HepG2 (cell line): ENCODE results near the gene NR2F6. TPM values are rescaled to one million over a fixed set of nuclear protein-coding genes. Genes with fewer than 3 reads are reported as not detected.
A peak's percentile ranks its signal among the peaks of the same experiment; 100 is the strongest.

ENCODE experiments used
- AHR ChIP-seq: IDR thresholded peaks from 2 replicates; pipeline ENCODE4 v1.6.1; 2018; ENCODE audit warnings: missing genetic modification reagents, missing compliant biosample characterization
- HDAC1 ChIP-seq: sonication (generic); formaldehyde crosslinking; IDR thresholded peaks from 2 replicates; pipeline ENCODE4 v1.5.1; 2020; ENCODE audit warnings: mild to moderate bottlenecking, missing genetic modification reagents
- HMGXB4 ChIP-seq, 2 experiments: sonication (generic) in 1 of 2; formaldehyde crosslinking in 1 of 2; IDR thresholded peaks; 2 replicates each; pipeline versions ENCODE4 v1.4.0 to v1.6.1; 2018 to 2020; ENCODE audit warnings: missing genetic modification reagents in 2 of 2, borderline replicate concordance in 1 of 2, low read depth in 1 of 2, mild to moderate bottlenecking in 1 of 2, missing biosample characterization in 1 of 2
- MEF2D ChIP-seq: sonication (generic); formaldehyde crosslinking; IDR thresholded peaks from 2 replicates; pipeline ENCODE4 v1.5.1; 2020; ENCODE audit warnings: mild to moderate bottlenecking, missing genetic modification reagents
- MLXIP ChIP-seq: sonication (generic); formaldehyde crosslinking; IDR thresholded peaks from 2 replicates; pipeline ENCODE4 v1.9.0; 2021; ENCODE audit warnings: missing genetic modification reagents, borderline replicate concordance
- NFKBIZ ChIP-seq: IDR thresholded peaks from 2 replicates; pipeline ENCODE4 v1.6.1; 2018; ENCODE audit warnings: missing genetic modification reagents, missing compliant biosample characterization
- NFYB ChIP-seq: sonication (generic); formaldehyde crosslinking; IDR thresholded peaks from 2 replicates; pipeline ENCODE4 v1.4.0; 2020; ENCODE audit warnings: missing genetic modification reagents
- RFX3 ChIP-seq: IDR thresholded peaks from 2 replicates; pipeline ENCODE4 v1.6.1; 2016; ENCODE audit warnings: missing biosample characterization, missing genetic modification reagents
- SAFB2 ChIP-seq: sonication (generic); formaldehyde crosslinking; IDR thresholded peaks from 2 replicates; pipeline ENCODE4 v1.5.1; 2020; ENCODE audit warnings: missing genetic modification reagents, low read depth, mild to moderate bottlenecking, borderline replicate concordance
- SIN3B ChIP-seq: fragments of 150-350 bp; IDR thresholded peaks from 2 replicates; pipeline ENCODE4 v1.6.1; 2014; ENCODE audit warnings: low read length
- SPEN ChIP-seq: sonication (generic); formaldehyde crosslinking; IDR thresholded peaks from 2 replicates; pipeline ENCODE4 v1.5.1; 2020; ENCODE audit warnings: low read depth, mild to moderate bottlenecking, missing genetic modification reagents
- TAF1 ChIP-seq: sonication (generic); formaldehyde crosslinking; IDR thresholded peaks from 2 replicates; pipeline ENCODE4 v1.4.0; 2020; ENCODE audit warnings: missing genetic modification reagents
- ZNF501 ChIP-seq: sonication (generic); formaldehyde crosslinking; IDR thresholded peaks from 2 replicates; pipeline ENCODE4 v1.5.1; 2020; ENCODE audit warnings: mild to moderate bottlenecking, moderate library complexity, missing genetic modification reagents
- ZNF513 ChIP-seq: sonication (generic); formaldehyde crosslinking; conservative IDR thresholded peaks from 2 replicates; pipeline ENCODE4 v1.5.0; 2020; ENCODE audit warnings: missing genetic modification reagents
- ZNF556 ChIP-seq: sonication (generic); formaldehyde crosslinking; IDR thresholded peaks from 2 replicates; pipeline ENCODE4 v1.4.0; 2020; ENCODE audit warnings: mild to moderate bottlenecking, missing genetic modification reagents, borderline replicate concordance
- ZNF564 ChIP-seq: sonication (generic); formaldehyde crosslinking; IDR thresholded peaks from 2 replicates; pipeline ENCODE4 v1.8.1; 2023; ENCODE audit warnings: mild to moderate bottlenecking, missing genetic modification reagents
- ZNF710 ChIP-seq: sonication (generic); formaldehyde crosslinking; IDR thresholded peaks from 2 replicates; pipeline ENCODE4 v1.5.0; 2020; ENCODE audit warnings: mild to moderate bottlenecking, missing genetic modification reagents, borderline replicate concordance
- ZNF740 ChIP-seq: sonication (generic); formaldehyde crosslinking; IDR thresholded peaks from 2 replicates; pipeline ENCODE4 v1.4.0; 2020; ENCODE audit warnings: missing genetic modification reagents
- ZNF749 ChIP-seq: sonication (generic); formaldehyde crosslinking; IDR thresholded peaks from 2 replicates; pipeline ENCODE4 v1.8.0; 2022; ENCODE audit warnings: mild to moderate bottlenecking, missing genetic modification reagents, moderate library complexity, borderline replicate concordance
- polyA plus RNA-seq, 8 experiments: library from polyadenylated mRNA; depleted of rRNA in 3 of 8; stranded (reverse) in 7 of 8; unstranded in 1 of 8; fragments of >200 nt; fragmentation: Illumina TruSeq in 4 of 8; extraction: Trizol in 4 of 8; gene quantifications; 2 replicates each; pipeline versions ENCODE4 v1.2.1 to v1.2.3, GENCODE V29; 2011 to 2016; ENCODE audit warnings: low read depth in 4 of 8, missing spikeins in 1 of 8, mixed read lengths in 1 of 8; ENCODE audit not compliant: insufficient read depth in 1 of 8
- total RNA-seq, 5 experiments: library from RNA; depleted of rRNA; stranded (reverse); fragments of >200 nt; fragmentation: Illumina TruSeq; extraction: Trizol; gene quantifications; 2 replicates each; pipeline ENCODE4 v1.2.3, GENCODE V29; 2016; ENCODE audit warnings: low read depth in 1 of 5

The NR2F6 gene
- total and polyA plus RNA-seq, 2 of the 13 experiments (the other 11 are each of a cell fraction or from before 2014, with no cell fraction given), result 30.9 to 72.4 TPM

GRCh38 chr19:17248011-17248776 lies 2.5 kb upstream of the NR2F6 start (continued):
- TF ChIP-seq HMGXB4 (CRISPR knock-in tag; IDR thresholded peaks at IDR 0.05; ENCODE audit: borderline replicate concordance in 1 of 2, low read depth in 1 of 2) (peak; percentile 28 to 61; a peak in 3 of 4 replicates), ZNF564 (CRISPR knock-in tag) (0 out of 2 replicates have a peak, but pooled peaks have one; percentile 55), RFX3 (CRISPR knock-in tag) (0 out of 2 replicates have a peak, but pooled peaks have one; percentile 15), HDAC1 (peak; percentile 97), ZNF710 (CRISPR knock-in tag) (peak; percentile 68; the same call in 1 of the 2 replicates), ZNF749 (CRISPR knock-in tag) (0 out of 2 replicates have a peak, but pooled peaks have one; percentile 67), TAF1 (CRISPR knock-in tag) (peak; percentile 28; the same call in 1 of the 2 replicates), SPEN (peak; percentile 93; the same call in 1 of the 2 replicates), SAFB2 (CRISPR knock-in tag) (no peak), NFYB (CRISPR knock-in tag) (no peak), ZNF740 (CRISPR knock-in tag) (peak; percentile 63; the same call in 1 of the 2 replicates), ZNF513 (CRISPR knock-in tag) (no peak), AHR (CRISPR knock-in tag) (no peak), MLXIP (no peak), NFKBIZ (CRISPR knock-in tag) (peak; percentile 63), ZNF501 (CRISPR knock-in tag) (peak; percentile 56; the same call in 1 of the 2 replicates), SIN3B (no peak), ZNF556 (CRISPR knock-in tag) (0 out of 2 replicates have a peak, but pooled peaks have one; percentile 58), MEF2D (CRISPR knock-in tag) (peak; percentile 67; the same call in 1 of the 2 replicates)
